T-cell (primary cell): ENCODE data around the gene ZNF844. TPM values are rescaled to one million over a fixed set of nuclear protein-coding genes. Genes with fewer than 3 reads are reported as not detected.
"Not testable (repeated sequence)": the region's sequence is repeated elsewhere in the genome, so short reads cannot be mapped to it uniquely, and the experiment has no call there.

Experiments used
- ATAC-seq, 4 experiments: fragments of 200-7000 bp in 3 of 4; fragments of 150-1000 bp in 1 of 4; cut with Tn5 transposase; replicated peaks in 1 of 4; 1 replicate in 3 of 4; 2 replicates in 1 of 4; pipeline ENCODE4 v1.10.0; 2021; ENCODE audit warnings: moderate library complexity in 3 of 4, mild to moderate bottlenecking in 2 of 4, moderate number of reproducible peaks in 1 of 4
- CTCF ChIA-PET, 2 donors: fragments of 300-600 bp; sonication (Branson Sonifier 250); formaldehyde crosslinking; loops; one replicate each; lab custom pipeline; 2022; ENCODE audit warnings: antibody characterized with exemption in 2 of 2; lab: Charles Lee
- POLR2A ChIA-PET, 2 donors: fragments of 300-600 bp; sonication (Branson Sonifier 250); formaldehyde crosslinking; loops; one replicate each; lab custom pipeline; 2022; ENCODE audit warnings: antibody characterized with exemption in 2 of 2; lab: Charles Lee
- DNase-seq, 35 experiments: peaks; one replicate each; pipeline versions ENCODE4 v3.0.0 to v3.0.0-alpha.2; 2013 to 2023
- H3K27ac ChIP-seq: one replicate; pipeline ENCODE4 v1.5.1; 2013; ENCODE audit warnings: low read length
- H3K27me3 ChIP-seq, 2 experiments: replicated peaks in 1 of 2; 1 replicate in 1 of 2; 2 replicates in 1 of 2; pipeline versions ENCODE4 v1.6.1 to v1.7.0; 2013; ENCODE audit warnings: low read length in 1 of 2, mixed read lengths in 1 of 2; ENCODE audit not compliant: control insufficient read depth in 2 of 2, insufficient read depth in 2 of 2; ENCODE audit errors: extremely low read depth in 1 of 2
- H3K36me3 ChIP-seq, 2 donors: 1 replicate in 1 of 2; 2 replicates in 1 of 2; pipeline versions ENCODE4 v1.6.1 to v1.7.0; 2013; ENCODE audit warnings: low read length in 1 of 2; ENCODE audit not compliant: control insufficient read depth in 2 of 2, insufficient read depth in 1 of 2; ENCODE audit errors: extremely low read depth in 1 of 2
- H3K4me1 ChIP-seq, 2 experiments: 1 replicate in 1 of 2; 2 replicates in 1 of 2; pipeline versions ENCODE4 v1.6.1 to v1.7.0; 2013; ENCODE audit warnings: low read length in 2 of 2, mixed read lengths in 1 of 2; ENCODE audit not compliant: insufficient read depth in 2 of 2, control insufficient read depth in 1 of 2; ENCODE audit errors: extremely low read depth in 1 of 2
- H3K4me3 ChIP-seq, 2 donors: 1 replicate in 1 of 2; 2 replicates in 1 of 2; pipeline versions ENCODE4 v1.5.1 to v1.7.0; 2013; ENCODE audit warnings: mild to moderate bottlenecking in 2 of 2, low read length in 1 of 2, moderate library complexity in 1 of 2; ENCODE audit not compliant: control insufficient read depth in 1 of 2; ENCODE audit errors: extremely low read depth in 1 of 2
- H3K9me3 ChIP-seq: 2 replicates; pipeline ENCODE4 v1.7.0; 2013
- H3K27ac Mint-ChIP-seq, 2 donors: one replicate each; pipeline ENCODE4 v1.8.0; 2020 to 2021; ENCODE audit warnings: mild to moderate bottlenecking in 2 of 2, mixed read lengths in 2 of 2
- H3K27me3 Mint-ChIP-seq, 2 donors: one replicate each; pipeline ENCODE4 v1.8.0; 2021 to 2022; ENCODE audit warnings: mixed read lengths in 2 of 2
- H3K36me3 Mint-ChIP-seq: one replicate; pipeline ENCODE4 v1.8.0; 2021; ENCODE audit warnings: mixed read lengths
- H3K4me1 Mint-ChIP-seq, 3 donors: one replicate each; pipeline ENCODE4 v1.8.0; 2020 to 2022; ENCODE audit warnings: mixed read lengths in 3 of 3, mild to moderate bottlenecking in 1 of 3
- H3K4me3 Mint-ChIP-seq, 3 donors: one replicate each; pipeline ENCODE4 v1.8.0; 2020 to 2022; ENCODE audit warnings: mild to moderate bottlenecking in 3 of 3, mixed read lengths in 3 of 3, moderate library complexity in 3 of 3
- H3K9me3 Mint-ChIP-seq, 3 donors: one replicate each; pipeline ENCODE4 v1.8.0; 2020 to 2022; ENCODE audit warnings: mixed read lengths in 3 of 3
- WGBS: methylation state at CpG from one replicate; pipeline ENCODE4 v1.1.5; 2013; ENCODE audit warnings: missing lambda C conversion rate; ENCODE audit not compliant: insufficient coverage; 5-methylcytosine and 5-hydroxymethylcytosine counted together
- total RNA-seq, 35 experiments: library from RNA in 6 of 35; stranded (reverse) in 6 of 35; fragments of 120-200 nt in 1 of 35; gene quantifications; one replicate each; pipeline versions ENCODE4 v1.2.1 to v1.2.4 and lab custom pipeline; 2013 to 2026

The ZNF844 gene
- total RNA-seq, 5 donors from 2014 or later (not counting 1 experiment from before 2014, with no cell fraction given) = 9.2 to 20.7 (median 11.5) TPM

DNA sequence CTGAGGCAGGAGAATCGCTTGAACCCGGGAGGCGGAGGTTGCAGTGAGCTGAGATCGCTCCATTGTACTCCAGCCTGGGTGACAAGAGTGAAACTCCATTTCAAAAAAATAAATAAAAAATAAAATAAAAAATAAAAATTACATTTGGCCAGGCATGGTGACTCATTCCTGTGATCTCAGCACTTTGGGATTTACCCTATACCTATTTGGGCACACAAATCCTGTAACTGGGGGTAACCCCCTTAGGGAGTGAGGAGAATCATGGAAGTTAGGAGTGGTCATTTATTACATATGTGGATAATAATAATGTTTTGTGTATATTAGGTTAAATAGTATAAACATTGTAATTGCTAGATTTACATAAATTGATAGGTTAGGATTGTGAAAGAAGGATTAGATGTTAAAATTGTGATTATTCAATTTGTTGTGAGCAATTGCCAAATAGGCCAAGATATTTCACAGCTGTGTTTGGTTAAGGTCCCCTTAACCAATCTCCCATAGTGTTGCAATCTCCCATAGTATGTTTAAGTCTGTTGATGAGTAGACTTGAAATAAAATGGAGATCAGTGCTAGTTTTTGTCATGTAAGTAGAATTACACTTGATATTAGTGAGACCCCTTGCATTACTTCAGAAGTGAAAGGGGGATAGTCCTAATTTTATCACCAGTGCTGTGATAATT lies 30.7 kb downstream of the ZNF844 start:
- Histone ChIP-seq H3K27me3 (peaks cover 0 to 8% of the 10 kb centered on the region in 2 experiments), H3K27ac (no peak overlapping the region), H3K4me3 (no peak overlapping the region), H3K9me3 (no peaks in the 10 kb centered on the region), H3K4me1 (peaks cover 3 to 12% of the 10 kb centered on the region in 2 experiments), H3K36me3 (no peaks in the 10 kb centered on the region)
- ChIA-PET CTCF (no interaction called here), POLR2A (no interaction called here)
- Mint-ChIP-seq H3K9me3 (peaks cover 0 to 12% (median 4%) of the 10 kb centered on the region in 3 donors), H3K27ac (no peak overlapping the region), H3K36me3 (no peaks in the 10 kb centered on the region), H3K27me3 (peaks cover 1 to 8% of the 10 kb centered on the region in 2 donors), H3K4me3 (no peak overlapping the region), H3K4me1 (peaks cover 2 to 16% (median 5%) of the 10 kb centered on the region in 3 donors)
- no CpG with 5 or more reads among the region's 4 CpGs for WGBS
- ATAC-seq = no peak
- DNase-seq = no peak

DNA sequence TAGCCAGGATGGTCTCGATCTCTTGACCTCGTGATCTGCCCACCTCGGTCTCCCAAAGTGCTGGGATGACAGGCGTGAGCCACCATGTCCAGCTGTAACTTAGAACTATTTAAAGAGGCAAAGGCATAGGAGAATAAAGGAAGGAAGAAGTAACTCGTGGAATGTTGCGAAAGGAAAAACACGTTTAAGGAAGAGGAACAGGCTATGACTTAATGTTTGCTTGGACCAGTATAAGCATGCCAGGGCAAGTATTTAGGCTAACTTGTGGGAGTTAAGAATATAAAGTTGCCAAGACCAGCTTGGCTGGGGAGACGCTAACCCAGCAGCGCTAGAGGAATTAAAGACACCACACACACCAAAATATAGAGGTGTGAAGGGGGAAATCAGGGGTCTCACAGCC lies 33.5 kb downstream of the ZNF844 start:
- no peak overlapping the region for H3K4me3 Mint-ChIP-seq
- ATAC-seq (no peak), DNase-seq (no peak)
- no peak overlapping the region for H3K27ac Mint-ChIP-seq
- ChIA-PET POLR2A (no interaction called here), CTCF (interaction anchor here in 1 of 2 donors (0.6 kb wide), 1 partner anchor 31 kb away, joined by 5 read pairs; no protein-coding TSS in a partner anchor)
- H3K4me1 ChIP-seq = peaks cover 0 to 1% of the 10 kb centered on the region in 2 experiments
- no peak overlapping the region for H3K4me3 ChIP-seq
- H3K36me3 ChIP-seq = no peaks in the 10 kb centered on the region
- H3K9me3 ChIP-seq = no peaks in the 10 kb centered on the region
- H3K36me3 Mint-ChIP-seq = no peaks in the 10 kb centered on the region
- H3K9me3 Mint-ChIP-seq = peaks cover 0 to 13% (median 4%) of the 10 kb centered on the region in 3 donors
- 79% methylated on average over 5 of the region's 9 CpGs for WGBS
- H3K4me1 Mint-ChIP-seq = peaks cover 0 to 2% (median 2%) of the 10 kb centered on the region in 3 donors
- peaks cover 0 to 8% of the 10 kb centered on the region in 2 donors for H3K27me3 Mint-ChIP-seq
- H3K27ac ChIP-seq = no peak overlapping the region
- H3K27me3 ChIP-seq = peaks cover 0 to 4% of the 10 kb centered on the region in 2 experiments

DNA sequence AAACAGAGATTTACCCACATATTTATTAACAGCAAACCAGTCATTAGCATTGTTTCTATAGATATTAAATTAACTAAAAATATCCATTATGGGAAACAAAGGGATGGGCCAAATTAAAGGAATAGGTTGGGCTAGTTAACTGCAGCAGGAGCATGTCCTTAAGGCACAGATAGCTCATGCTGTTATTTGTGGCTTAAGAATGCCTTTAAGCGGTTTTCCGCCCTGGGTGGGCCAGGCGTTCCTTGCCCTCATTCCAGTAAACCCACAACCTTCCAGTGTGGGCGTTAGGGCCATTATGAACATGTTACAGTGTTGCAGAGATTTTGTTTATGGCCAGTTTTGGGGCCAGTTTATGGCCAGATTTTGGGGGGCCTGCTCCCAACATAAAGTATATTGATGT lies 39.4 kb downstream of the ZNF844 start:
- H3K27me3 Mint-ChIP-seq, H3K4me1 Mint-ChIP-seq, H3K4me3 Mint-ChIP-seq, H3K9me3 ChIP-seq, H3K27ac ChIP-seq, H3K36me3 ChIP-seq, H3K4me1 ChIP-seq, DNase-seq, H3K4me3 ChIP-seq, H3K36me3 Mint-ChIP-seq, POLR2A ChIA-PET, H3K27ac Mint-ChIP-seq, H3K27me3 ChIP-seq, ATAC-seq: not testable (repeated sequence)
- WGBS = no CpG with 5 or more reads among the region's 4 CpGs
- H3K9me3 Mint-ChIP-seq = peaks cover 0 to 15% (median 5%) of the 10 kb centered on the region in 3 donors
- CTCF ChIA-PET = interaction anchor here in 1 of 2 donors (0.5 kb wide), 1 partner anchor 56 kb away, joined by 3 read pairs; no protein-coding TSS in a partner anchor

DNA sequence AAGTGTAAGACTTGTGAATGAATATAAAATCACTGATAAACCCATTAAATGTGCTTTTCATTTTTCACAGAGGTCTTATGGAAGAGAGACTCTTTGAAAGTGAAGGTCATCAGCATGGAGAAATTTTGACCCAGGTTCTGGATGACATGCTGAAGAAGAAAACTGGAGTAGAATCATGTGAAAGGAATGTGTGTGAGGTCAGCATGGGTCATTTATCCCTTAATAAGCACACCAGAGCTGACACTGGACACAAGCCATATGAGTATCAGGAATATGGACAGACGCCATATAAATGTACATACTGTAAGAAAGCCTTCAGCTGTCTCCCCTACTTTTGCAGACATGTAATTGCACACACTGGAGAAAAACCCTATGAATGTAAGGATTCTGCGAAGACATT lies 46.6 kb downstream of the ZNF844 start:
- Histone ChIP-seq H3K36me3 (no peaks in the 10 kb centered on the region), H3K27ac (no peak overlapping the region), H3K27me3 (no peaks in the 10 kb centered on the region), H3K4me1 (no peaks in the 10 kb centered on the region), H3K9me3 (peaks cover 4% of the 10 kb centered on the region), H3K4me3 (no peak overlapping the region)
- DNase-seq (no peak), ATAC-seq (no peak)
- CTCF ChIA-PET = no interaction called here
- H3K27me3 Mint-ChIP-seq = no peaks in the 10 kb centered on the region
- WGBS = no CpG with 5 or more reads among the region's 2 CpGs
- peaks cover 10% of the 10 kb centered on the region for H3K36me3 Mint-ChIP-seq
- H3K4me3 Mint-ChIP-seq = no peak overlapping the region
- POLR2A ChIA-PET = no interaction called here
- H3K9me3 Mint-ChIP-seq = peaks cover 0 to 22% (median 21%) of the 10 kb centered on the region in 3 donors
- no peak overlapping the region for H3K27ac Mint-ChIP-seq
- H3K4me1 Mint-ChIP-seq = no peaks in the 10 kb centered on the region

DNA sequence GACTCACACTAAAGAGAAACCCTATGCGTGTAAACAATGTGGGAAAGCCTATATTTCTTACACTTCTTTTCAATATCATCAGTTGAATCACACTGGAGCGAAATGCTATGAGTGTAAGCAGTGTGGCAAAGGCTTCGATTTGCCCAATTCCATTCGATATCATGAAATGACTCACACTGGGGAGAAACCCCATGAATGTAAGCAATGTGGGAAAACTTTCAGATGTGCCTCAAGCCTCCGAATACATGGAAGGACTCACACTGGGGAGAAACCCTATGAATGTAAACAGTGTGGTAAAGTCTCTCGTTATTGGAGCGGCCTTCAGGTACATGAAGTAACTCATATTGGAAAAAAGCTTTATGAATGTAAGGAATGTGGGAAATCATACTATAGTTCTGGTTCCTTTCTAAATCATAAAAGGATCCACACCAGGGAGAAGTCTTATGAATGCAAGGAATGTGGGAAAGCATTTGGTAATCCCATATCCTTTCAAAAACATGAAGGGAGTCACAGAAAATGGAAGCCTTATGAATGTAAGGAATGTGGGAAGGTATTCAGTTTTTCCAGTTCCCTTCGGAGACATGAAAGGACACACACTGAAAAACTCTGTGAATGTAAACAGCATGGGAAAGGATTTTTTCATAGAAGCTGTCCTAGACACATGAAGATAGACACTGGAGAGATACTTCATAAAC lies 47.6 kb downstream of the ZNF844 start:
- no peak for ATAC-seq
- WGBS = 100% methylated on average over 2 of the region's 8 CpGs
- H3K27me3 Mint-ChIP-seq = no peaks in the 10 kb centered on the region
- Histone ChIP-seq H3K4me1 (no peaks in the 10 kb centered on the region), H3K36me3 (no peaks in the 10 kb centered on the region), H3K27me3 (no peaks in the 10 kb centered on the region), H3K27ac (no peak overlapping the region), H3K9me3 (peaks cover 4% of the 10 kb centered on the region), H3K4me3 (no peak overlapping the region)
- no peaks in the 10 kb centered on the region for H3K4me1 Mint-ChIP-seq
- peaks cover 0 to 21% (median 21%) of the 10 kb centered on the region in 3 donors for H3K9me3 Mint-ChIP-seq
- peaks cover 10% of the 10 kb centered on the region for H3K36me3 Mint-ChIP-seq
- ChIA-PET POLR2A (no interaction called here), CTCF (no interaction called here)
- no peak overlapping the region for H3K27ac Mint-ChIP-seq
- H3K4me3 Mint-ChIP-seq = no peak overlapping the region
- no peak for DNase-seq

DNA sequence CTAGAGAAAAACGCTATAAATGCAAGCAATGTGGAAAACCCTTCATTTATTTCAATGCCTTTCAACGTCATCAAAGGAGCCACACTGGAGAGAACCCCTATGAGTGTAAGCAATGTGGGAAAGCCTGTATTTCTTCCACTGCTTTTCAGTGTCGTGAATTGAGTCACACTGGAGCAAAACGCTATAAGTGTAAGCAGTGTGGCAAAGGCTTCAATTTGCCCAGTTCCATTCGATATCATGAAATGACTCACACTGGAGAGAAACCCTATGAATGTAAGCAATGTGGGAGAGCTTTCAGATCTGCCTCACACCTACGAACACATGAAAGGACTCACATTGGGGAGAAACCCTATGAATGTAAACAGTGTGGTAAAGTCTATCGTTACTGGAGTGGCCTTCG lies 48.2 kb downstream of the ZNF844 start:
- H3K36me3 ChIP-seq = no peaks in the 10 kb centered on the region
- H3K27me3 Mint-ChIP-seq = no peaks in the 10 kb centered on the region
- no peaks in the 10 kb centered on the region for H3K4me1 Mint-ChIP-seq
- peaks cover 10% of the 10 kb centered on the region for H3K36me3 Mint-ChIP-seq
- no peak overlapping the region for H3K4me3 Mint-ChIP-seq
- H3K27me3 ChIP-seq = peaks cover 0 to 3% of the 10 kb centered on the region in 2 experiments
- ATAC-seq = no peak
- no peak for DNase-seq
- no peak overlapping the region for H3K4me3 ChIP-seq
- H3K27ac ChIP-seq = no peak overlapping the region
- no peaks in the 10 kb centered on the region for H3K4me1 ChIP-seq
- WGBS = no CpG with 5 or more reads among the region's 8 CpGs
- H3K27ac Mint-ChIP-seq = no peak overlapping the region
- CTCF ChIA-PET = no interaction called here
- peaks cover 4% of the 10 kb centered on the region for H3K9me3 ChIP-seq
- peaks cover 0 to 21% (median 21%) of the 10 kb centered on the region in 3 donors for H3K9me3 Mint-ChIP-seq
- POLR2A ChIA-PET = no interaction called here
